Loucy (cell line): ENCODE measurements around the gene CROCC2.

Source experiments
- H2AFZ ChIP-seq: fragments of 200-600 bp; sonication (generic); 2 replicates; pipeline ENCODE4 v1.6.0; 2016; ENCODE audit warnings: antibody characterized with exemption, mild to moderate bottlenecking, low read length, moderate library complexity
- H3F3A ChIP-seq: fragments of 200-600 bp; 2 replicates; pipeline ENCODE4 v1.6.0; 2016; ENCODE audit warnings: antibody characterized with exemption, low read depth, mild to moderate bottlenecking
- H3K27me3 ChIP-seq: fragments of 200-600 bp; sonication (generic); 2 replicates; pipeline ENCODE4 v1.6.1; 2014; ENCODE audit warnings: low read length, mild to moderate bottlenecking; ENCODE audit not compliant: insufficient read depth, poor library complexity, severe bottlenecking
- H3K36me3 ChIP-seq: fragments of 200-600 bp; sonication (generic); 2 replicates; pipeline ENCODE4 v1.6.1; 2016; ENCODE audit warnings: low read length; ENCODE audit not compliant: insufficient read depth
- H3K4me1 ChIP-seq: fragments of 200-600 bp; sonication (generic); 2 replicates; pipeline ENCODE4 v1.5.1; 2014; ENCODE audit warnings: low read length, mild to moderate bottlenecking; ENCODE audit not compliant: insufficient read depth, poor library complexity, severe bottlenecking
- H3K4me2 ChIP-seq: fragments of 200-600 bp; sonication (generic); 2 replicates; pipeline ENCODE4 v1.6.0; 2014; ENCODE audit warnings: antibody characterized with exemption, low read length, low read depth, mild to moderate bottlenecking; ENCODE audit not compliant: poor library complexity, severe bottlenecking
- H3K4me3 ChIP-seq: fragments of 200-600 bp; sonication (generic); 2 replicates; pipeline ENCODE4 v1.5.1; 2014; ENCODE audit warnings: low read length, mild to moderate bottlenecking, mixed read lengths; ENCODE audit not compliant: poor library complexity, severe bottlenecking
- H3K79me2 ChIP-seq: fragments of 200-600 bp; sonication (generic); 2 replicates; pipeline ENCODE4 v1.6.1; 2014; ENCODE audit warnings: low read length; ENCODE audit not compliant: insufficient read depth
- H3K9ac ChIP-seq: fragments of 200-600 bp; sonication (generic); 2 replicates; pipeline ENCODE4 v1.6.0; 2014; ENCODE audit warnings: mild to moderate bottlenecking, low read depth, low read length, moderate library complexity; ENCODE audit not compliant: poor library complexity, severe bottlenecking
- H3K9me2 ChIP-seq: fragments of 200-600 bp; sonication (generic); replicated peaks from 2 replicates; pipeline ENCODE4 v1.6.1; 2016; ENCODE audit warnings: low read depth, low read length, mixed read lengths
- H3K9me3 ChIP-seq: fragments of 200-600 bp; sonication (generic); 2 replicates; pipeline ENCODE4 v1.6.1; 2014; ENCODE audit warnings: mild to moderate bottlenecking, antibody characterized with exemption, low read length, low read depth; ENCODE audit not compliant: insufficient read depth
- H4K20me1 ChIP-seq: fragments of 200-600 bp; sonication (generic); 2 replicates; pipeline ENCODE4 v1.6.0; 2014; ENCODE audit warnings: antibody characterized with exemption, low read length, mild to moderate bottlenecking; ENCODE audit not compliant: insufficient read depth, poor library complexity, severe bottlenecking
- EZH2phosphoT487 ChIP-seq: fragments of 200-600 bp; IDR thresholded peaks from 2 replicates; pipeline ENCODE4 v1.6.1; 2018; ENCODE audit warnings: antibody characterized with exemption, mild to moderate bottlenecking, moderate library complexity, borderline replicate concordance
- TF ChIP-seq, protein P1 (sequence below): fragments of 200-600 bp; sonication (generic); conservative IDR thresholded peaks from 2 replicates; pipeline ENCODE4 v1.5.1; 2014; ENCODE audit warnings: mild to moderate bottlenecking, antibody characterized with exemption, low read length

CROCC2 gene

DNA sequence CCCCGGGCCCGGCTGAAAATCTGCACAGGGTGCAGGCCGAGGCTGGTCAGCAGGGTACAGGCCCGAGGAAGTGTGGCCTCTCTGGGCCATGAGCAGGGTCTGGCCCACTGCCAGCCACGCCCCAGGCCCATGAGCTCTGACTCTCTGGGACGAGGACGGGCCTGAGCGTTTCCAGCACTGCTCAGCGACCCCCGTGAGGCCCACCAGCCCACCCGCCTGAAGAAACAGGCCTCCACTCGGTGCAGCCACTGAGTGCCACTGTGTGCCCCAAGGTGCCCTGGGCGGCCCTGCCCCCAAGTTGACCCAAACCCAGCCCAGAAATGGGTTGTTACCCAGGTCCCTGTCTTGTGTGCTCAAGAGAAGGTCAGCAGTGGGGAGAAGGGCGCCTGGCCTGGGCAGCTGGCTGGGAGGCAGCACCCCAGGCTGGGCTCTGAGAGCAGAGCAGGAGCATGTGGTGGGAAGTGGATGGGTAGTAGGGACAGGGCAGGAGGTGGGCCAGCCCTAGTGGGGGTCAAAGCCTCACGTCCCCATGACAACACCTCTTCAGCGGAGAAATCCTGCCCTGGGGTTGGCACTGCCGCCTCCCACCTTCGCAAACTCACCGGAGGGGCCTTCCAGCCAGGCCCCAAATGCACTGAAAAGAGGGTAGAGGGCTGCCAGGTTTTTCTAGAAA lies 90.2 kb downstream of the CROCC2 start:
- Histone ChIP-seq H3K27me3 (no peaks in the 10 kb centered on the region), H3K4me2 (no peak overlapping the region), H3K4me1 (no peaks in the 10 kb centered on the region), H3K9me3 (peaks cover 2% of the 10 kb centered on the region; the same call in 1 of the 2 replicates), H3F3A (no peaks in the 10 kb centered on the region), H3K9me2 (no peaks in the 10 kb centered on the region), H3K4me3 (no peak overlapping the region), H3K79me2 (no peaks in the 10 kb centered on the region), H2AFZ (no peak overlapping the region), H3K36me3 (no peaks in the 10 kb centered on the region), H4K20me1 (no peaks in the 10 kb centered on the region), H3K9ac (no peak overlapping the region)
- TF ChIP-seq, protein P1, sequence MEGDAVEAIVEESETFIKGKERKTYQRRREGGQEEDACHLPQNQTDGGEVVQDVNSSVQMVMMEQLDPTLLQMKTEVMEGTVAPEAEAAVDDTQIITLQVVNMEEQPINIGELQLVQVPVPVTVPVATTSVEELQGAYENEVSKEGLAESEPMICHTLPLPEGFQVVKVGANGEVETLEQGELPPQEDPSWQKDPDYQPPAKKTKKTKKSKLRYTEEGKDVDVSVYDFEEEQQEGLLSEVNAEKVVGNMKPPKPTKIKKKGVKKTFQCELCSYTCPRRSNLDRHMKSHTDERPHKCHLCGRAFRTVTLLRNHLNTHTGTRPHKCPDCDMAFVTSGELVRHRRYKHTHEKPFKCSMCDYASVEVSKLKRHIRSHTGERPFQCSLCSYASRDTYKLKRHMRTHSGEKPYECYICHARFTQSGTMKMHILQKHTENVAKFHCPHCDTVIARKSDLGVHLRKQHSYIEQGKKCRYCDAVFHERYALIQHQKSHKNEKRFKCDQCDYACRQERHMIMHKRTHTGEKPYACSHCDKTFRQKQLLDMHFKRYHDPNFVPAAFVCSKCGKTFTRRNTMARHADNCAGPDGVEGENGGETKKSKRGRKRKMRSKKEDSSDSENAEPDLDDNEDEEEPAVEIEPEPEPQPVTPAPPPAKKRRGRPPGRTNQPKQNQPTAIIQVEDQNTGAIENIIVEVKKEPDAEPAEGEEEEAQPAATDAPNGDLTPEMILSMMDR, result no peak
- no peak for TF ChIP-seq EZH2phosphoT487

DNA sequence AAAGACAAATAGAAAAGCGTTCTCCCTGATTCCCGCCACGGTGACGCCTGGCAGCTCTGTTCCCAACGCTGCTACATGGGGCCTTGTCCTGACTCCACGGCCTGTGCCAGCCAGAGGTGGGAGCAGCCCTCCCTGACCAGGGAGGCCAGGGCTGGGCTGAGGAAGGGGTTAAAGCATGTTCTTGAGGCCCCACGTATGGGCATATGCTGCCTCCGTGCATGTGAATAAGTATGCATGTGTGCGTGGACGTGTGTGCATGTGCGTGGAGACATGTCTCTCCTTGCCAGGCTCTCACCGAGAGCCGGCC lies 90.7 kb downstream of the CROCC2 start:
- Histone ChIP-seq H3K27me3 (no peaks in the 10 kb centered on the region), H3K36me3 (no peaks in the 10 kb centered on the region), H3K4me3 (no peak overlapping the region), H3F3A (no peaks in the 10 kb centered on the region), H3K9me3 (peaks cover 6% of the 10 kb centered on the region; the same call in 1 of the 2 replicates), H3K9me2 (no peaks in the 10 kb centered on the region), H3K4me2 (no peak overlapping the region), H3K4me1 (no peaks in the 10 kb centered on the region), H2AFZ (no peak overlapping the region), H3K9ac (no peak overlapping the region), H4K20me1 (no peaks in the 10 kb centered on the region), H3K79me2 (no peaks in the 10 kb centered on the region)
- TF ChIP-seq, protein P1, result no peak
- TF ChIP-seq EZH2phosphoT487, result no peak

DNA sequence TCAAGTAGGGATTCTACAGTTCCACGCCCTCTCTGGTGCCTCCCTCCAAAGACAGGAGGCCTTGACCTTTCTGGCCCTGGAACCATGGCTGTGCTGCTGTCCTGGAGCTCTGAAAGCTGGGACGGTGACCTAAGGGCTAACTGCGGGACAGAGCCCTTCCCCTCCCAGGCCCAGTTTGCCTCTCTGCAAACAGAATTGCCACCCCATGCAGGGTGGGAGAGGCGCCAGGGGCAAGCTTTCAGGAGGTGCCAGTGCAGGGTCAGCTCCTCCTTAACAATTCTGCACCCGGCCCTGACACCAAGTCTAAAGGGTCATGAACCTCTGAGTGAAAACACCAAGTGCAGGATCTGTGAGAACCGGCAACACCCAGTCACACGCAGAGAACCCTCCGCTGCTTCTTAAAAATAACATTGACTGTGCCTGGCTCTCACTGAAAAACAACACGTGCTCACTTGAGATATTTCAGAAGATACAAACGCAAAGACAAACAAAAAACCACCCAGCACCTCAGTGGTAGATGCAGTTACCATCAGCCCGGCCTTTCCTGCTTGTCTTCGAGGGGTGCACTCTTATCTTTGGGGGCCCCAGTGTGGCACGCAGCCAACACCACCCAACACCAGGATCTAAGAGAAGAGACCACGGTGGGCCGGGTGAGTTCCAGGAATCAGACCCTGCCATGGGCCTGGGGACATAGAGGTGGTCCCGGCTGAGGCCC lies 91.2 kb downstream of the CROCC2 start:
- H3K36me3 ChIP-seq, result no peaks in the 10 kb centered on the region
- H2AFZ ChIP-seq, result no peak overlapping the region
- no peak overlapping the region for H3K4me2 ChIP-seq
- no peaks in the 10 kb centered on the region for H4K20me1 ChIP-seq
- H3K9ac ChIP-seq, result no peak overlapping the region
- H3K27me3 ChIP-seq, result no peaks in the 10 kb centered on the region
- no peaks in the 10 kb centered on the region for H3F3A ChIP-seq
- H3K4me1 ChIP-seq, result no peaks in the 10 kb centered on the region
- H3K79me2 ChIP-seq, result no peaks in the 10 kb centered on the region
- H3K9me3 ChIP-seq, result peaks cover 6% of the 10 kb centered on the region; the same call in 1 of the 2 replicates
- H3K4me3 ChIP-seq, result no peak overlapping the region
- TF ChIP-seq, protein P1, result no peak
- no peak for TF ChIP-seq EZH2phosphoT487
- no peaks in the 10 kb centered on the region for H3K9me2 ChIP-seq
